Fibroblast of peridontal ligament (primary cell): ENCODE data around the gene ZNF14.
A peak's percentile ranks its signal among the peaks of the same experiment; 100 is the strongest.
"Not testable (repeated sequence)": the region's sequence is repeated elsewhere in the genome, so short reads cannot be mapped to it uniquely, and the experiment has no call there.

ENCODE experiments used
- DNase-seq: peaks from one replicate; pipeline ENCODE4 v3.0.0-alpha.2; 2010; ENCODE audit errors: extremely low read depth

The ZNF14 gene

DNA sequence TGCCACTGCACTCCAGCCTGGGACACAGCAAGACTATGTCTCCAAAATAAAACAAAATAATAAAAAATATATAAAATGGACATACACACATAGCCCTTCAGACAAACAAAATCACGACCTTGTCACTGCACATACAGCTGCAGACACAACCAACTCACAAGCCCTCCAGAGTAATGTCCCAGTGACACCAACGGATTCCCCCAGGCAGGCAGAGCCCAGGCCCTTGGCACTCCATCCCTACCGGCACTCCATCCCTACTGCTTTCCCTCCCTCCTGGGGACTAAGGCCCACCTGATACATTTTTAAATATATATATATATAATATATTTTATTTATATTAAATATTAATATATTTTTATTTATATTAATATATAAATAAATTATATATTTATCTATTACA, 45.8 kb downstream of the ZNF14 start:
- no peak for DNase-seq

DNA sequence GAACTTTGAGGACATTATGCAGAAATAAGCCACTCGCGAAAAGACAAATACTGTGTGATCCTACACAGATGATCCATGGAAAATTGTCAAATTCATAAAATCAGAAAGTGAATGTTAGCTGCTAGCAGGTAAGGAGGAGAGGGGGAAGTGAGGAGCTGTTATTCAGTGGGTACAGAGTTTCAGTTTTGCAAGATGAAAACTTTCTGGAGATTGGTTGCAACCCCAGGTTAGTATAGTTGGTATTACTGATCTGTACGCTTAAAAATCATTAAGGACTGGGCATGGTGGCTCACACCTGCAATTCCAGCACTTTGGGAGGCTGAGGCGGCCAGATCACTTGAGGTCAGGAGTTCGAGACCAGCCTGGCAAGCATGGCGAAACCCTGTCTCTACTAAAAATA, 46.3 kb downstream of the ZNF14 start:
- DNase-seq = no peak

DNA sequence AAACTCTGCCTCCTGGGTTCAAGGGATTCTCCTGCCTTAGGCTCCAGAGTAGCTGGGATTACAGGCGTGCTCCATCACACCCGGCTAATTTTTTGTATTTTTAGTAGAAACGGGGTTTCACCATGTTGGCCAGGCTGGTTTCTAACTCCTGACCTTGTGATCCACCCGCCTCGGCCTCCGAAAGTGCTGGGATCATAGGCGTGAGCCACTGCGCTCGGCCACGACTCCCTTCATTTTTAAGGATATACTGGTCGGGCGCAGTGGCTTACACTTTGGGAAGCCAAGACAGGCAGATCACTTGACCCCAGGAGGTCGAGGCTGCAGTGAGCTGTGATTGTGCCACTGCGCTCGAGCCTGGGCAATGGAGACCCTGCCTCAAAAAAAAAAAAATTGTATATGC, 46.8 kb downstream of the ZNF14 start:
- not testable (repeated sequence) for DNase-seq

DNA sequence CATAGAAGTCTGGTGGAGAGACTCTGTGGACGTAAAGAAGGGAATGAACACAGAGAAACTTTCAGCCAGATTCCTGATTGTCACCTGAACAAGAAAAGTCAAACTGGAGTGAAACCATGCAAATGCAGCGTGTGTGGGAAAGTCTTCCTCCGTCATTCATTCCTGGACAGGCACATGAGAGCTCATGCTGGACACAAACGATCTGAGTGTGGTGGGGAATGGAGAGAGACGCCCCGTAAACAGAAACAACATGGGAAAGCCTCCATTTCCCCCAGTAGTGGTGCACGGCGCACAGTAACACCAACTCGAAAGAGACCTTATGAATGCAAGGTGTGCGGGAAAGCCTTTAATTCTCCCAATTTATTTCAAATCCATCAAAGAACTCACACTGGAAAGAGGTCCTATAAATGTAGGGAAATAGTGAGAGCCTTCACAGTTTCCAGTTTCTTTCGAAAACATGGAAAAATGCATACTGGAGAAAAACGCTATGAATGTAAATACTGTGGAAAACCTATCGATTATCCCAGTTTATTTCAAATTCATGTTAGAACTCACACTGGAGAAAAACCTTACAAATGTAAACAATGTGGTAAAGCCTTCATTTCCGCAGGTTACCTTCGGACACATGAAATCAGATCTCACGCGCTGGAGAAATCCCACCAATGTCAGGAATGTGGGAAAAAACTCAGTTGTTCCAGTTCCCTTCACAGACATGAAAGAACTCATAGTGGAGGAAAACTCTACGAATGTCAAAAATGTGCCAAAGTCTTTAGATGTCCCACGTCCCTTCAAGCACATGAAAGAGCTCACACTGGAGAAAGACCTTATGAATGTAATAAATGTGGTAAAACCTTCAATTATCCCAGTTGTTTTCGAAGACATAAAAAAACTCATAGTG, 53.5 kb downstream of the ZNF14 start:
- no peak for DNase-seq

GRCh38 chr19:19677579-19677978, 55.3 kb downstream of the ZNF14 start:
- no peak for DNase-seq

- no peak for DNase-seq
Measured at GRCh38 chr19:19674315-19674714, 58.6 kb downstream of the ZNF14 start.

DNA sequence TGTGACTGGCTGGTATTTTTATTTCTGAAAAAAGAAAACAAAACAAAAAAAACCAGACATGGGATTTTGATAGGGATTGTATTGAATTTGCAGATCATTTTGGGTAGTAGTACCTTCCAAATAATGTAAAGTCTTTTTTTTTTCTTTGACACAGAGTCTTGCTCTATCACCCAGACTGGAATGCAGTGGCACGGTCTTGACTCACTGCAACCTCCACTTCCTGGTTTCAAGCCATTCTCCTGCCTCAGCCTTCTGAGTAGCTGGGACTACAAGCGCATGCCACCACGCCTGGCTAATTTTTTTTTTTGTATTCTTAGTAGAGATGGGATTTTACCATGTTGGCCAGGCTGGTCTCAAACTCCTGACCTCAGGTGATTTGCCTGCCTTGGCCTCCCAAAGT, 60.1 kb downstream of the ZNF14 start:
- DNase-seq = no peak

- DNase-seq = no peak
Measured at GRCh38 chr19:19670070-19670551, 62.8 kb downstream of the ZNF14 start.

DNA sequence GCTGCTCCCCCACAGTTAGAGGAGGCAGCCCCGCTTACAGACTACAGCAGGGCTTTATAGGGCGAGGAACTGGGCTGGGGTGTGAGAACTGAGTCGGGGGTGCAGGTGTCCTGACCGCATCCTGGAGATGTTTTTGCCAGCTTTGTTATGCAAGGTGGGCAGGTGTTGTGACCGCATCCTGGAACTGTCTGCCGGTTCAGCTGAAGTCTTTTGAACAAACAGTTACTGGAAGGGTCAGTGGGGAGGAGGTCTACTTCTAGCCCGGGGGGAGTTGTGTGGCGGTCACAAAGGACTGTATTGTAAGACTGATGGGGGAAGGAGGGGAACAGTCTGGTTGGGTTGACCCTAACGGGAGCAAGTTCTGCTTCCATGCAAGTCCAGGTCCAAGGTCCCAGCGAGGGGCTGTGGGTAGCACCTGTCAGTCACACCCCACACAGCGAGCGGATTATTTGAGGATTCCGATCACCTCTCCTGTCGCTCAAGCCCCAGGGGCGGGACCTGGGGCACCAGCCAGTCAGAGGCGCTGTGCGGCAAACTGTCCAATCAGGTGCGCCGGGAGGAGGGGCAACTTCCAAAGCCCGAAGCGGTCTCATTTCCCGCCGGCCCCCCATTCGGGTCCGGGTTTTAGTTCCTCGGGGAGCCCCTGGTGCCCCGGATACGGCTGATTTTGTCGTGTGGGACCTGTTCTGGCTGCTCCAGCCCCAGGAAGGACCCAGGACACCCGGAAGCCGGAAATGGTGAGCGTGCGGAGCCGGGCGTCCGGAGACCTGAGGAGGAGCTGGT, 64.5 kb downstream of the ZNF14 start, which contains the start of gene ZNF101:
Gene ZNF101, plus strand, starts transcription at position 610 of the 783 bp plus-strand sequence. Its CDS starts 125 bp downstream, at position 735.
- DNase-seq = peak; percentile 82

DNA sequence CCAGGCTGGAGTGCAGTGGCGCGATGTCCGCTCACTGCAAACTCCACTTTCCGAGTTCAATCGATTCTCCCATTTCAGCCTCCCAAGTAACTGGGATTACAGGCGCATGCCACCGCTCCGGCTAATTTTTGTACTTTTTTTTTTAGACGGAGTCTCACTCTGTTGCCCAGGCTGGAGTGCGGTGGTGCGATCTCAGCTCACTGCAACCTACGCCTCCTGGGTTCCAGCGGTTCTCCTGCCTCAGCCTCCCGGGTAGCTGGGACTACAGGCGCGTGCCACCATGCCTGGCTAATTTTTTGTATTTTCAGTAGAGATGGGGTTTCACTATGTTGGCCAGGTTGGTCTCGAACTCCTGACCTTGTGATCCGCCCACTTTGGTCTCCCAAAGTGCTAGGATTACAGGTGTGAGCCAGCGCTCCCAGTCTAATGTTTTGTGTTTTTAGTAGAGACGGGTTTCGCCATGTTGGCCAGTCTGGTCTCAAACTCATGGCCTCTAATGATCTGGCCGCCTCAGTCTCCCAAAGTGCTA, 67.4 kb downstream of the ZNF14 start:
- not testable (repeated sequence) for DNase-seq

DNA sequence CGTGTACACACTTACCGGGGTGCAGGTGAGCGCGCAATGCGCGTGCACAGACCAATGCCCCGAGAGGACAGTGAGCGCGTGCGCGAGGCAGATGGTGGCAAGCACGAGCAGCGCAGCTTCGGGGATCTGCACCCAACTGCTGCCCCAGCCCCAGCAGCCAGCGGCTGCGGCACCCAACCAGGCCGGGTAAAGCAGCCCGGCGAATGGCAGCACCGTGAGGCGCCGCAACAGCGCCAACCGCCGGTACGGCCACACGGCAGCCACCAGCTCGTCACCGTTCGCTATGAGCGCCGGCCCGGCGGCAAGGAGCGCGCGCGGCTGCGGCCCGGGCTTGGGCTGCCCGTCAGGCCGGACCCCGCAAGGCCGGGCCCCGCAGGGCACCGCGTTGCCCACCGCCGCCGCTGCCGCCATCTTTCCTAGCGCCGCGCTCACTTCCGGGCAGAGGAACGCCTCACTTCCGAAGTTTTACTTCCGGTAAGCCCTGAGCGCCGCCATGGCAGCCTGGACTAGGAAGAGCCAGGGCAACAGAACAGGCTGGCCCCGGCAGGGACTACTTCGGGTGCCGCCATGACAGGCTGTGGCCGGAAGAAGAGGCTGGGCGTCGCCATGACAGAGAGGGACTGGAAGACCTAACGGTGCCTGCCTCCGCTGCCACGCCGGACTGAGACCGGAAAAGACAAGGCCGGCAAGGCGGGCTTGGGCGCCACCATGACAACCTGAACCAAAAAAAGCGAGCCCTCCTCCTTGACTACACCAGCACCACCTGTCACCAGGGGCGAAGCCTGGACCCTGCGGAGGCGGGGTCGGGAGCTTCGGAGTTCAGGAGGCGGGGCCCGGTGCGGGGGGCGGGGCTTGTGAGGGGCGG, 69.4 kb downstream of the ZNF14 start, which contains the start of gene ATP13A1:
Gene ATP13A1, minus strand, starts transcription at position 421 of the 865 bp plus-strand sequence. Its CDS starts 10 bp downstream, at position 411.
- DNase-seq = peak; percentile 96

DNA sequence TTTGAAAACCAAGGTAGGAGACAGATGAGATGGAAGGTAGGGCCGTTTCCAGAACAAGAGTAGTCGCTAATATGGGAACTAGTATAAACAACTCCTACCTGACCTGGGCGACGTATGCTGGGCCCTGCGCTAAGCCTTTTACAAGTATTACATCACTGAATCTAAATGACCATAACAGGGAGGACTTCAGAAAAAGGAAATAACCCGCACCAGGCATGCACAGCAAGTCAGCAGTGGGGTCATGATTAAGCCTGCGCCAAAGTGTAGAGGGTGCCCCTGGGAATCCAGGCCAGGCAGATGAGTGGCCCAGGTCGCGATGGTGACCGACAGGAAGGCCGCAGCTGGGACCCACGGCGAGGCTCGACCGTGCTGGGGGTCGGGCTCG, 70.0 kb downstream of the ZNF14 start:
- no peak for DNase-seq

- no peak for DNase-seq
Measured at GRCh38 chr19:19662344-19662743, 70.6 kb downstream of the ZNF14 start.

DNA sequence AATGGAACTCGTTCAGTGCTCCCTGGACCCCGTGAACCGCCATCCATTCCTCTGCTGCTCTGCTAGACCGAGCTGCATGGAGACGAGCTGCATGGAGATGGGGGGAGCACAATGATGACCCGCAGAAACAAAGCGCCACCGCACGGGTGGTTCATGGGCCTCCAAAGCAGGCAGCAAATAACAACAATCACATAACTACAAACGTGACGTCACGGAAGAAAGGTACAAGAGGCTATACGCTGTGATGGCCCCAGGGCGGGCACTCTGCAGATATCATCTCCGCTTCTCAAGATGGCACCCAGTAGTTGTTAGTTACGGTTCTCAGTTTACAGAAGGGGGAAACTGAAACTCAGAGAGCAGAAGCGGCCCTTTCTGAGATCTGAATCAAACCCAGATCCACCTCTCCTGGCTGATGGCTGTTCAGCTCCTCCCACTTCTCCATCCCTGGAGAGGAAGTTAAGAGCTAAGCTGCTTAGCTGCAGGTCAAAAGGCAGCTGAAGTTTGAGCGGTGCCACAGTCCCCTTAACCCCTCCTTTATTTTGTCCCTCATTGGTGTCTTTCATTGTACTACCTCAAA, 71.1 kb downstream of the ZNF14 start:
- no peak for DNase-seq

DNA sequence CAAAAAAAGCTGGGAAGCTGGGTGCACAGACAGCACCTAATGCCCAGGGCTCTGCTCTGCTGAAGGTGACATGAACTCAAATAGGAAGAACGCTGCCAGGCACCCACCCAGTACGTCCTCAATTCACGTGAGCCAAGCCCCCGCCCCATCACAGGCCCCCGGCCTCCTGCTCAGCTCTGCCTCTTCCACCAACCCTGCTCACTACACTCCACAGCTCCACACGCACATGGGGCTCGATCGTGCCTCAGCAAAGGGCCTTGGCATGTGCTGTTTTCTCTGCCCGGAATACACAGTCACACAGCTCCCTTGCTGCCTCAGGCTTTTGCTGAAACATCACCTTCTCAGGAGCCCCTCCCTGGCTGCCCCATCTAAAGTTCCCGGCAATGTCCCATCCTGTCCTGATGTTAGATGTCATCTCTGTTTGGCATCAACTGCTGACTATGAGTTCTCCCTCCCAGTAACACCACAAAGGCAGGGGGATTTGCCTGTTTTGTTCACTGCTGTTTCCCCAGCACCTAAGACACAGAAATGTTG, 71.7 kb downstream of the ZNF14 start:
- no peak for DNase-seq
